GM12875 (cell line): Measurements from ENCODE around the gene FAM78A.
"Not testable (repeated sequence)": the region's sequence is repeated elsewhere in the genome, so short reads cannot be mapped to it uniquely, and the experiment has no call there.

ENCODE experiments used
- H3K4me3 ChIP-seq: one replicate; pipeline ENCODE4 v1.5.1; 2011; ENCODE audit warnings: low read depth, low read length, control low read depth
- TF ChIP-seq, protein P1 (sequence below): IDR thresholded peaks from 2 replicates; pipeline ENCODE4 v1.5.1; 2011; ENCODE audit warnings: low read depth, mild to moderate bottlenecking, control low read depth, inconsistent platforms, low read length, moderate library complexity, borderline replicate concordance; ENCODE audit not compliant: insufficient read depth

Gene FAM78A

DNA sequence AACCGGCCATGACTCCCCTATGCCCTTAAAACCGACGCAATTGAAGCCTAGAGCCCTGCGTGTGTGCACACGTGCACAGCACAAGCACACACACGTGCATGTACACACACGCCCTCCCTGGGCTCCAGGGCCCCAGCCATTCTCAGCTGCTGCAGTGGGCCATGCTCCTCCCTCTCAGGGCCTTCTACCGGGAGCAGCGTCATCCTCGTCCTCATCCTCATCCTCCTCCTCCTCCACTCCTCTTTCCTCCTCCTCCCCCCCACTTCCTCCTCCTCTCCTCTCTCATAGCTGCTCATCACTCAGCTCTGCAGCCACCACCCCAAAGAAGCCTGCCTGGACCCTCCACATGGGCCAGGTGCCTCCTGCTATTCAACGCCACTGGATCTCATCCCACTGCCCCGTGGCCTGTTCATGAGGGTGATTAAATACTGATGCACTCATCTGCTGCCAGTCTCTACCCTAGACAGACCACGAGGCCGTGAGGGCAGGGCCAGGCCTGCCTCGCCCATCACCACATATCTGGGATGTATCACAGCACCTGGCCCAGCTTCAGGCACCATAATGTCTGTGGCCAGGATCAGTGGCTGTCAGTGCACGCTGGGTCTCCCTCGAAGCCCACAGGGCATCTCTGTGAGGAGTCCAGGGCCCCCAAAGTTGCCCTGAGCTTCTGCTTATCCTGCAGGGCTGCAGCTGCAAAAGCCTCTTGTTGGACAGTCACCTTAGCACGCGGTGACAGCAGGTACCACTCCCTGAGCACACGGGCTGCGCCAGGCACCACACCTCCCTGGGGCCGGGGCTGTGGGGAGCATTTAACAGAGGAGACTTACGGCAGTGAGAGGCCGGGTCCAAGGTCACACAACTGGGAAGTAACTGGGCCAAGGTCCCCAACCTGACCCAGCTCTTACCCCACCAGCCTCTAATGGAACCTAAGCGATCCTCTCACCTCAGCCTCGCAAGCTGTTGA, 9.8 kb downstream of the FAM78A start:
- TF ChIP-seq, protein P1, sequence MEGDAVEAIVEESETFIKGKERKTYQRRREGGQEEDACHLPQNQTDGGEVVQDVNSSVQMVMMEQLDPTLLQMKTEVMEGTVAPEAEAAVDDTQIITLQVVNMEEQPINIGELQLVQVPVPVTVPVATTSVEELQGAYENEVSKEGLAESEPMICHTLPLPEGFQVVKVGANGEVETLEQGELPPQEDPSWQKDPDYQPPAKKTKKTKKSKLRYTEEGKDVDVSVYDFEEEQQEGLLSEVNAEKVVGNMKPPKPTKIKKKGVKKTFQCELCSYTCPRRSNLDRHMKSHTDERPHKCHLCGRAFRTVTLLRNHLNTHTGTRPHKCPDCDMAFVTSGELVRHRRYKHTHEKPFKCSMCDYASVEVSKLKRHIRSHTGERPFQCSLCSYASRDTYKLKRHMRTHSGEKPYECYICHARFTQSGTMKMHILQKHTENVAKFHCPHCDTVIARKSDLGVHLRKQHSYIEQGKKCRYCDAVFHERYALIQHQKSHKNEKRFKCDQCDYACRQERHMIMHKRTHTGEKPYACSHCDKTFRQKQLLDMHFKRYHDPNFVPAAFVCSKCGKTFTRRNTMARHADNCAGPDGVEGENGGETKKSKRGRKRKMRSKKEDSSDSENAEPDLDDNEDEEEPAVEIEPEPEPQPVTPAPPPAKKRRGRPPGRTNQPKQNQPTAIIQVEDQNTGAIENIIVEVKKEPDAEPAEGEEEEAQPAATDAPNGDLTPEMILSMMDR, result no peak
- no peak overlapping the region for H3K4me3 ChIP-seq

DNA sequence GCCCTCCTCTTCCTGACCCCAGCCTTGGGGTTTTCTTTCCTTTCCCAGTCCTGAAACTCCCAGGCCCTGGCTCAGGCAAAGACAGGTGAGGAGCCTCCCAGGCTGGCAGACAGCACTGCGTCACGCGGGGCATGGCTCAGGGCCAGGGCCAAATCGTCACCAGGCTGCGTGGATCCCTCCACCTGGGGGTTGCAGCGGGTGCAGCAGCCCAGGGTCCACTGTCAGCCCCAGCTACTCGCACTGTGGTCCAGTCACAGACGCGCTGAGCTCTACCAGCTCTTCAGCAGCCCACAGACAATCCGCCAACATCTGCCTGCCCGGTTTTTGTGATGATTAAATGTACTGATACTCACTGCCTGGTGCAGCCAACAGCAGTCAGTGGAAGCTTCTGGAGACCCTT, 12.1 kb downstream of the FAM78A start:
- H3K4me3 ChIP-seq, result no peak overlapping the region
- TF ChIP-seq, protein P1, result no peak

DNA sequence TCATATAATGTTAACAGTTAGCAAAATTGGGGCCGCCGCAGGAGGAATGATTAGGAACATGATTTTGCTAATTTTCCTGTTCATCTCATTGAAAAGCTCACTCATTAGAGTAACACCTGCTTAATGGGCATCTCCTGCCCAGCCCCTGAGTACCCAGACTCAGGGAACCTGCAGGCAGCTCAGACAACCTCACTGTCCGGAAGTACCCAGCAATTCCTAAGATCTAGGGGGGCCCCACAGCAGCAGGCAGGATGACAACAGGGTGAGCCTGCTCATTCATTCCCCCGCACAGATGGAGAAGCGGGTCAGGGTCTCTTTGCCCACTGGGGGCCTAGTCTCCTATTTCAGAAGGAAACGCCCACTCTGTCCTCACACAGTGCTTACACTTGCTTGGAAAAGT, 12.6 kb downstream of the FAM78A start:
- TF ChIP-seq, protein P1, result no peak
- H3K4me3 ChIP-seq, result no peak overlapping the region

GRCh38 chr9:131263033-131263343, 13.3 kb downstream of the FAM78A start:
- H3K4me3 ChIP-seq, result not testable (repeated sequence)

DNA sequence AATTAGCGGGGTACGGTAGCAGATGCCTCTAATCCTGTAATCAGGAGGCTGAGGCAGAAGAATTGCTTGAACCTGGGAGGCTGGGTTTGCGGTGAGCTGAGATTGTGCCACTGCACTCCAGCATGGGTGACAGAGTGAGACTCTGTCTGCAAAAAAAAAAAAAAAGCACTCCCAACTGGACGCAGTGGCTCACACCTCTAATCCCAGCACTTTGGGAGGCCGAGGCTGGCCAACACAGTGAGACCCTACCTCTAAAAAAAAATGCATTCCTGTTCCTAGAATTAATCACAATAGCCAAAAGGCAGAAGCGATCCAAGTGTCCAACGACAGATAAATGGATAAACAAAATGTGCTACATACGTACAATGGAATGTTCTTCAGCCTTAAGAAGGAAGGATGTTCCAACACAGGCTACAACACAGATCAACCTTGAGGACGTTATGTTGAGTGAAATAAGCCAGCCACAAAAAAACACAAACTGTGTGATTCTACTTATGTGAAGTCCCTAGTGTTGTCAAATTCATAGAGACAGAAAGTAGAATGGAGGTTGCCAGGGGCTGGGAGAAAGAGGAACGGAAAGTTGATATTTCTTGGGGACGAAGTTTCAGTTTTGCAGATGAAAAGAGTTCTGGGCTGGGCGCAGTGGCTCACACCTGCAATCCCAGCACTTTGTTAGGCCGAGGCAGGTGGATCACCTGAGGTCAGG, 13.8 kb downstream of the FAM78A start:
- no peak overlapping the region for H3K4me3 ChIP-seq
- TF ChIP-seq, protein P1, result no peak

DNA sequence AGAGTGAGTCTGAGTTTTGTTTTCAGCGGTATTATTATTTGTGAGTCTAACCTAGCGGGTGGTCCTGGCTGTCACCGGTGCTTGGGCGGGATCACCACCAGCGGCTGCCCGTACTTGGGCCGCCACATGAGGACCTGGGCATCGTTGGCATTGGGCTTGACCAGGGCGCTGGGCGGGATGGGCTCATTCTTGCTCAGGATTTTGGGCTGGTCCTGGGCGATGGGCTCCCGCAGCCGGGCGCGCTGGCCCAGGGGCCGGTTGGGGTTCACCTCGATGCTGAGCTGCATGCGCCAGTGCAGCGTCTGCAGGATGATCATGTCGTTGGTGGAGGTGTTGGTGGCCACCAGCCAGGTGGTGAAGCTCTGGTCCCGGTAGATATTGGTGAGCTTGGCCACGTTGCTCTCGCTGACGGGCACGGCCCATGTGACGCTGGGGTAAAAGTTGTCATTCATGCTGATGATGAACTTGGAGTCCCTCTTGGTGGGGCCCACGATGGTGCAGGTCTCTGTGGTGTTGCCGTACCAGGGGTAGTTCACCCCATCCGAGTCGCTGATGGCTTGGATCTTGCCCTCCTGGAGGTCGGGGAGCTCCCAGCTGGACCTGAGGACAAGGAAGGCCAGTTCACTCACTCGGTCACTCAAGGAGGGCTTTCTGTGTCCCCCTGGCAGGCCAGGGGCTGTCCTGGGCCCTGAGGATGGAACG, 15.4 kb downstream of the FAM78A start:
- TF ChIP-seq, protein P1, result no peak
- no peak overlapping the region for H3K4me3 ChIP-seq

- TF ChIP-seq, protein P1, result no peak
- H3K4me3 ChIP-seq, result no peak overlapping the region
Measured at GRCh38 chr9:131259916-131260597, 16.3 kb downstream of the FAM78A start.
